Measurements from ENCODE around the gene SLC25A10. TPM values are rescaled to one million over a fixed set of nuclear protein-coding genes. Genes with fewer than 3 reads are reported as not detected.

SLC25A10 gene
- total and polyA plus RNA-seq, 2 donors (not counting 3 experiments of a cell fraction or from before 2014, with no cell fraction given), result 16.7 to 17.2 TPM

- ChIA-PET POLR2A (no interaction called here), CTCF (no interaction called here)
- Histone ChIP-seq H3K9ac (replicated peaks; ENCODE audit: extremely low read depth, insufficient read depth, low read length) (no peak overlapping the region), H3K27ac (ENCODE audit: insufficient read depth, low read depth, low read length) (no peak overlapping the region), H4K20me1 (replicated peaks; ENCODE audit: control insufficient read depth, extremely low read depth, insufficient read depth, low read length) (no peaks in the 10 kb centered on the region), H3K4me3 (replicated peaks in 1 of 3; ENCODE audit: insufficient read depth in 1 of 3, low read depth in 1 of 3, low read length in 3 of 3) (no peak overlapping the region), H3K9me1 (replicated peaks; ENCODE audit: control insufficient read depth, extremely low read depth, insufficient read depth, low read length) (no peaks in the 10 kb centered on the region), H3K4me2 (ENCODE audit: insufficient read depth, low read length) (no peak overlapping the region), H3K4me1 (ENCODE audit: control insufficient read depth, extremely low read depth, insufficient read depth, low read length) (no peaks in the 10 kb centered on the region), H3K79me2 (ENCODE audit: control insufficient read depth, insufficient read depth, low read length) (peaks cover 33% of the 10 kb centered on the region), H3K9me3 (replicated peaks; ENCODE audit: control insufficient read depth, insufficient read depth, low read length) (no peaks in the 10 kb centered on the region), H3K27me3 (ENCODE audit: control insufficient read depth in 2 of 2, insufficient read depth in 2 of 2, low read length in 2 of 2) (no peaks in the 10 kb centered on the region), H2AFZ (ENCODE audit: low read depth, low read length) (no peak overlapping the region), H3K36me3 (ENCODE audit: control insufficient read depth in 2 of 2, extremely low read depth in 1 of 2, insufficient read depth in 2 of 2, low read length in 2 of 2) (peaks cover 21 to 78% of the 10 kb centered on the region in 2 experiments)
- no peak for DNase-seq (ENCODE audit: low read depth, low spot score)
- intact Hi-C loops (cut with micrococcal nuclease), result no loop called here
- dilution Hi-C loops (cut with MboI; ENCODE audit: extremely low pct_ligation_motif_present, low sequenced_read_pairs), result no loop called here
- no TSS peak for BruUV-seq (replicated peaks)
- FAIRE-seq, result no peak
- no peak for TF ChIP-seq GATA2 (IDR thresholded peaks at IDR 0.05; ENCODE audit: insufficient read depth, insufficient read length, low read depth, low read length)
- TF ChIP-seq EZH2 (IDR thresholded peaks at IDR 0.05; ENCODE audit: borderline replicate concordance, low read depth, low read length, severe bottlenecking), result no peak
- no peak for TF ChIP-seq POLR2A (IDR thresholded peaks at IDR 0.05; ENCODE audit: low read depth, low read length)
- TF ChIP-seq CTCF (IDR thresholded peaks at IDR 0.05; ENCODE audit: extremely low read depth in 1 of 2, insufficient read depth in 1 of 2, low read depth in 1 of 2, low read length in 2 of 2), result no peak
- TF ChIP-seq JUN (IDR thresholded peaks at IDR 0.05; ENCODE audit: borderline replicate concordance, insufficient read depth, insufficient read length, low read depth), result no peak
- TF ChIP-seq MYC (IDR thresholded peaks at IDR 0.05; ENCODE audit: low read depth, low read length), result no peak
Observed at GRCh38 chr17:81694810-81695209, 17.3 kb upstream of the SLC25A10 start.

GRCh38 chr17:81695211-81695610, 16.9 kb upstream of the SLC25A10 start:
- H4K20me1 ChIP-seq (replicated peaks; ENCODE audit: control insufficient read depth, extremely low read depth, insufficient read depth, low read length), result no peaks in the 10 kb centered on the region
- POLR2A ChIA-PET, result no interaction called here
- no peak overlapping the region for H2AFZ ChIP-seq (ENCODE audit: low read depth, low read length)
- H3K79me2 ChIP-seq (ENCODE audit: control insufficient read depth, insufficient read depth, low read length), result peaks cover 29% of the 10 kb centered on the region
- no peak overlapping the region for H3K4me2 ChIP-seq (ENCODE audit: insufficient read depth, low read length)
- CTCF ChIA-PET, result no interaction called here
- TF ChIP-seq MYC (IDR thresholded peaks at IDR 0.05; ENCODE audit: low read depth, low read length) (no peak), JUN (IDR thresholded peaks at IDR 0.05; ENCODE audit: borderline replicate concordance, insufficient read depth, insufficient read length, low read depth) (no peak), FOS (IDR thresholded peaks at IDR 0.05; ENCODE audit: borderline replicate concordance, insufficient read depth, low read length) (no peak), CTCF (IDR thresholded peaks at IDR 0.05; ENCODE audit: extremely low read depth in 1 of 2, insufficient read depth in 1 of 2, low read depth in 1 of 2, low read length in 2 of 2) (no peak), MAX (IDR thresholded peaks at IDR 0.05; ENCODE audit: insufficient read depth, insufficient read length) (no peak), GATA2 (IDR thresholded peaks at IDR 0.05; ENCODE audit: insufficient read depth, insufficient read length, low read depth, low read length) (no peak), EZH2 (IDR thresholded peaks at IDR 0.05; ENCODE audit: borderline replicate concordance, low read depth, low read length, severe bottlenecking) (no peak), POLR2A (IDR thresholded peaks at IDR 0.05; ENCODE audit: low read depth, low read length) (no peak), POLR2AphosphoS5 (IDR thresholded peaks at IDR 0.05; ENCODE audit: insufficient read depth, low read depth, low read length) (no peak)
- no peaks in the 10 kb centered on the region for H3K9me3 ChIP-seq (replicated peaks; ENCODE audit: control insufficient read depth, insufficient read depth, low read length)
- no peaks in the 10 kb centered on the region for H3K9me1 ChIP-seq (replicated peaks; ENCODE audit: control insufficient read depth, extremely low read depth, insufficient read depth, low read length)
- FAIRE-seq, result no peak
- no peaks in the 10 kb centered on the region for H3K4me1 ChIP-seq (ENCODE audit: control insufficient read depth, extremely low read depth, insufficient read depth, low read length)
- no peaks in the 10 kb centered on the region for H3K27me3 ChIP-seq (ENCODE audit: control insufficient read depth in 2 of 2, insufficient read depth in 2 of 2, low read length in 2 of 2)
- no peak for DNase-seq (ENCODE audit: low read depth, low spot score)
- H3K27ac ChIP-seq (ENCODE audit: insufficient read depth, low read depth, low read length), result no peak overlapping the region
- no peak overlapping the region for H3K4me3 ChIP-seq (replicated peaks in 1 of 3; ENCODE audit: insufficient read depth in 1 of 3, low read depth in 1 of 3, low read length in 3 of 3)
- no TSS peak for BruUV-seq (replicated peaks)
- H3K36me3 ChIP-seq (ENCODE audit: control insufficient read depth in 2 of 2, extremely low read depth in 1 of 2, insufficient read depth in 2 of 2, low read length in 2 of 2), result peaks cover 21 to 74% of the 10 kb centered on the region in 2 experiments
- dilution Hi-C loops (cut with MboI; ENCODE audit: extremely low pct_ligation_motif_present, low sequenced_read_pairs), result no loop called here
- no peak overlapping the region for H3K9ac ChIP-seq (replicated peaks; ENCODE audit: extremely low read depth, insufficient read depth, low read length)
- intact Hi-C loops (cut with micrococcal nuclease), result no loop called here
